ENCODE measurements around the gene KCNJ15.

KCNJ15 gene

DNA sequence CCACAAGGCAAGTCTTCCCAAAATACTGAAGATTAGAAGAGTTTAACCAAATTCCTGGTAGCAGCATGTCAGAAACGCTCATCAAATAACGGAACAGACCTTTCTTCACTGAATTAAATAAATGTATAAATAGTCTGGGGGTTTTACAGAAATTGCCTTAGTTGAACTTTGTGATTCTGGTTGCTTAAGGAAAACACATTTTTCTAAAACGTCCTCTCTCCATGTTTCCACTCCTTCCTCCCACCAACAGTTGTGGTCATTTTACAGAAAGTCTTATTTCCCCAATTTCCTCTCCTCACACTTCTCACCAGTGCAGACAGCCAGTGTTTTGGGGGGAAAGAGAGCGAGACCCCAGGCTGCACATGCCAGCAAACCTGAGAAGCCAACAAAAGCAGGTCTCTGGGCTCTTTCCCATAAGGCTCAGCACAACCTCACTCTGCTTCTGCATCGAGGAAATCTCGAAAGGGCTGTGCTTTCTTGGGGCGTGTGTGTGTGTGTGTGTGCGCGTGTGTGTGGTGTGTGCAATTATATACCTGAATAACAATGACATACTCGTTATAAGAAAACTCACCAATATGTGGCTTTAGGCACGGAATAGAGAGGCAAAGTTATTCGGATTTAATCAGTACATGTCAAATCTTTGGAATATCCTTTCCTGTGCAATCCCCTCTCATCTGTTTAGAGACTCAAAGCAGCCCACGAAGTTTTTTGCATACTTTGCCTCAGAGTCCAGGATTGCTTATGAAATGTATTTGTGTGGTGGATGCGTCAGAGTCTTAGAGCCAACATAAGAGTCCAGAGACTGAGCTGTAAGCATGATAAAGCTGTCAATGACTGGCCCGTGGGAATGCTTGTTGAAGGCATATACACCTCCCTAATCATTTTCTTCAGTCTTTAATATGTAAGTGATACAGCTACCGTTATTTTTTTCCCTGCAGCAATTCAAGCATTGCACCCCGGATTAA lies 2.0 kb downstream of the KCNJ15 start:
- H3K4me1 ChIP-seq (ENCODE audit: insufficient read depth, low read length), result no peaks in the 10 kb centered on the region
- no peak overlapping the region for H3K4me3 ChIP-seq (ENCODE audit: low read length)
- no peak overlapping the region for H3K27ac ChIP-seq (ENCODE audit: low read depth, low read length)
- H3K9ac ChIP-seq (ENCODE audit: low read depth, low read length), result no peak overlapping the region
- H3K27me3 ChIP-seq (ENCODE audit: insufficient read depth, low read length), result no peaks in the 10 kb centered on the region
- no peaks in the 10 kb centered on the region for H3K9me3 ChIP-seq (ENCODE audit: insufficient read depth, low read depth, low read length)
- no peaks in the 10 kb centered on the region for H3K36me3 ChIP-seq (ENCODE audit: insufficient read depth, low read length)
- WGBS, result 93% methylated on average over 11 of the region's 17 CpGs

DNA sequence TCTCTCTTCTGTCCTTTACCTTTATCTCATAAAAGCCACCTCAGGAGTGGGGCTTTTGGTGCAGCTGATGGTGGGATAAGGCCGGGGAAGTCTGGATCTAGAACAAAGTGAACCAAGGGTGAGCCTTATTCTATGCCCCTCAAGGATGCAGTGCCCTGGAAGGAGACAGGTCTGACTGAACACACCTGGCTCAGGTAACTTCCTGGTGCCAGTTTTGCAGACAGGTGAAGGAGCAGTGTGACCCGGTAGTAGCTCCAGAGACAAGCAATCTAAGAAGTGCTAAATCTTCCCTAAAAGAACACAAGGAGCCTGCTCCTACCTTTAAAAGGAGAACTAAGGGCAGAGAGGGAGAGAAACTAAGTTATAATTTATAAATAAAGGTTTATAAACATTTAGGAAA lies 2.9 kb downstream of the KCNJ15 start:
- Histone ChIP-seq H3K4me3 (ENCODE audit: low read length) (no peak overlapping the region), H3K27me3 (ENCODE audit: insufficient read depth, low read length) (no peaks in the 10 kb centered on the region), H3K36me3 (ENCODE audit: insufficient read depth, low read length) (no peaks in the 10 kb centered on the region), H3K4me1 (ENCODE audit: insufficient read depth, low read length) (no peaks in the 10 kb centered on the region), H3K27ac (ENCODE audit: low read depth, low read length) (no peak overlapping the region), H3K9me3 (ENCODE audit: insufficient read depth, low read depth, low read length) (no peaks in the 10 kb centered on the region), H3K9ac (ENCODE audit: low read depth, low read length) (no peak overlapping the region)
- WGBS, result 91% methylated on average over 2 of the region's 2 CpGs

DNA sequence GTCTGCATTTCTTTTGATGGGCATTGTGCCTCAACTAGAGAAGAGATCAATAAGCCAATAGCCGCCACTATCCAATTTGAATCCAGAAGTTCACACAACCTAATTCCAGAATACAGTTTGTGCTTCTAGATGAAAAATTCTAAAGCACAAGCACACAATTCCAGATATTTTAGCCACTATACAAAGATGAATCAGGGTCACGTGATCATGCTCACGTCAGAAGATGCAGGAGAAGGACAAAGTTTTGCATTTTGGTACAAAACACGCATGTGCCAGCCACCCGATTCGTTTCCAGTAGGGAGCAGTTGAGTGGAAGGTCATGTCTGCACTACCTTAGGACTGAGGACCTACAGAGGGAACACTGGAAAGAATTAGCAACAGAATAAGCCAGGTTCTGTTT lies 3.6 kb downstream of the KCNJ15 start:
- Histone ChIP-seq H3K27ac (ENCODE audit: low read depth, low read length) (no peak overlapping the region), H3K36me3 (ENCODE audit: insufficient read depth, low read length) (no peaks in the 10 kb centered on the region), H3K4me3 (ENCODE audit: low read length) (no peak overlapping the region), H3K9me3 (ENCODE audit: insufficient read depth, low read depth, low read length) (no peaks in the 10 kb centered on the region), H3K9ac (ENCODE audit: low read depth, low read length) (no peak overlapping the region), H3K27me3 (ENCODE audit: insufficient read depth, low read length) (no peaks in the 10 kb centered on the region), H3K4me1 (ENCODE audit: insufficient read depth, low read length) (no peaks in the 10 kb centered on the region)
- WGBS, result 95% methylated on average over 6 of the region's 6 CpGs

DNA sequence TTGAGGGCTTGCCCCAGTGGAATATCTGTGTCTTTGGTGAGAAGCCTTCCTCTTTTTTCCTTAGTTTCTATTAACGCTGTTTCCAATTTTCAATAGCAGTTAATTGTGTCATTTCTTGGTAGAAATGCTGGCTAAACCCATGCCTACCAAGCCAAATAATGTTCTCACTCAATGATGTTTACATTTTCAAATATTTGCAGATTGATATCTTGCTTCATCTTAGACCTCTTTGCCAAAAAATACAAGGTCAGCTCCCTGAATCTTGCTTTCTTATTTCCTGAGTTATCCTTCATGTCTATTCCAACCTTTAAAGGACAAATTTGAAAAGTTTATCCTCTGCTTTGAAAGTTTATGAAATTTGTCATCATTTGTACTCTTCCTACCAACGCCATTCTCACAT lies 5.1 kb downstream of the KCNJ15 start:
- Histone ChIP-seq H3K27ac (ENCODE audit: low read depth, low read length) (no peak overlapping the region), H3K27me3 (ENCODE audit: insufficient read depth, low read length) (no peaks in the 10 kb centered on the region), H3K36me3 (ENCODE audit: insufficient read depth, low read length) (no peaks in the 10 kb centered on the region), H3K4me1 (ENCODE audit: insufficient read depth, low read length) (no peaks in the 10 kb centered on the region), H3K4me3 (ENCODE audit: low read length) (no peak overlapping the region), H3K9ac (ENCODE audit: low read depth, low read length) (no peak overlapping the region), H3K9me3 (ENCODE audit: insufficient read depth, low read depth, low read length) (no peaks in the 10 kb centered on the region)
- WGBS, result 90% methylated on average over 2 of the region's 2 CpGs

DNA sequence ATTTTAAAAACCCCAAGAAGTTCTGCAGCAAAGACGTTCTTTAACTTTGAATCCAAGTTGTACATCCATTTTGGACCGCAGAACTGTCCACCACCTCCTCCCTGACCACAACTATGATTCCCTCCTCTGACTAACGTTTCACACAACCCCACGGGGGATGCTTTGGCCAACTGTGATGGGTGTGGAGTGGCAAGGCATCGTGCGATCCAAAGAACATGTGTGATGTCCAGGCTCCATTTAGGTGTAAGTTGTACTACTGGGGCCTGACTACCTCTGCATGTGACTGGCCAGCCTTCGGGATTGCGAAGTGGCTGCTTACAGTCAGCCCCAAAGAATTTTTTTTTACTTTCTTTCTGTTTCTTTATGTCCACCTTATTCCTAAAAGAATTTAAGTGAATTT lies 6.7 kb downstream of the KCNJ15 start:
- 83% methylated on average over 8 of the region's 8 CpGs for WGBS

GRCh38 chr21:38264571-38264970 lies 7.8 kb downstream of the KCNJ15 start:
- Histone ChIP-seq H3K4me3 (ENCODE audit: low read length) (no peak overlapping the region), H3K9ac (ENCODE audit: low read depth, low read length) (no peak overlapping the region), H3K4me1 (ENCODE audit: insufficient read depth, low read length) (peaks cover 10% of the 10 kb centered on the region; the same call in 1 of the 2 replicates), H3K9me3 (ENCODE audit: insufficient read depth, low read depth, low read length) (no peaks in the 10 kb centered on the region), H3K27ac (ENCODE audit: low read depth, low read length) (no peak overlapping the region), H3K36me3 (ENCODE audit: insufficient read depth, low read length) (no peaks in the 10 kb centered on the region), H3K27me3 (ENCODE audit: insufficient read depth, low read length) (no peaks in the 10 kb centered on the region)
- 92% methylated on average over 3 of the region's 3 CpGs for WGBS

More for the DNA sequence above, 6.7 kb downstream of the KCNJ15 start:
- Histone ChIP-seq H3K4me3 (ENCODE audit: low read length) (no peak overlapping the region), H3K27ac (ENCODE audit: low read depth, low read length) (no peak overlapping the region), H3K36me3 (ENCODE audit: insufficient read depth, low read length) (no peaks in the 10 kb centered on the region), H3K4me1 (ENCODE audit: insufficient read depth, low read length) (peaks cover under 1% of the 10 kb centered on the region; the same call in 1 of the 2 replicates), H3K27me3 (ENCODE audit: insufficient read depth, low read length) (no peaks in the 10 kb centered on the region), H3K9me3 (ENCODE audit: insufficient read depth, low read depth, low read length) (no peaks in the 10 kb centered on the region), H3K9ac (ENCODE audit: low read depth, low read length) (no peak overlapping the region)

- no peak overlapping the region for H3K27ac ChIP-seq (ENCODE audit: low read depth, low read length)
- H3K4me1 ChIP-seq (ENCODE audit: insufficient read depth, low read length), result peaks cover 11% of the 10 kb centered on the region; the same call in 1 of the 2 replicates
- no peak overlapping the region for H3K9ac ChIP-seq (ENCODE audit: low read depth, low read length)
- H3K9me3 ChIP-seq (ENCODE audit: insufficient read depth, low read depth, low read length), result no peaks in the 10 kb centered on the region
- no peaks in the 10 kb centered on the region for H3K27me3 ChIP-seq (ENCODE audit: insufficient read depth, low read length)
- WGBS, result 94% methylated on average over 1 of the region's 1 CpG
- no peak overlapping the region for H3K4me3 ChIP-seq (ENCODE audit: low read length)
- H3K36me3 ChIP-seq (ENCODE audit: insufficient read depth, low read length), result no peaks in the 10 kb centered on the region
Observed at GRCh38 chr21:38265166-38265565, 8.4 kb downstream of the KCNJ15 start.

- no peak overlapping the region for H3K27ac ChIP-seq (ENCODE audit: low read depth, low read length)
- no peak overlapping the region for H3K9ac ChIP-seq (ENCODE audit: low read depth, low read length)
- no peaks in the 10 kb centered on the region for H3K36me3 ChIP-seq (ENCODE audit: insufficient read depth, low read length)
- H3K4me1 ChIP-seq (ENCODE audit: insufficient read depth, low read length), result peaks cover 11% of the 10 kb centered on the region; the same call in 1 of the 2 replicates
- whole genome bisulfite sequencing, result 94% methylated on average over 2 of the region's 2 CpGs
- H3K9me3 ChIP-seq (ENCODE audit: insufficient read depth, low read depth, low read length), result no peaks in the 10 kb centered on the region
- H3K27me3 ChIP-seq (ENCODE audit: insufficient read depth, low read length), result no peaks in the 10 kb centered on the region
- H3K4me3 ChIP-seq (ENCODE audit: low read length), result no peak overlapping the region
Observed at GRCh38 chr21:38266732-38267131, 9.9 kb downstream of the KCNJ15 start.

DNA sequence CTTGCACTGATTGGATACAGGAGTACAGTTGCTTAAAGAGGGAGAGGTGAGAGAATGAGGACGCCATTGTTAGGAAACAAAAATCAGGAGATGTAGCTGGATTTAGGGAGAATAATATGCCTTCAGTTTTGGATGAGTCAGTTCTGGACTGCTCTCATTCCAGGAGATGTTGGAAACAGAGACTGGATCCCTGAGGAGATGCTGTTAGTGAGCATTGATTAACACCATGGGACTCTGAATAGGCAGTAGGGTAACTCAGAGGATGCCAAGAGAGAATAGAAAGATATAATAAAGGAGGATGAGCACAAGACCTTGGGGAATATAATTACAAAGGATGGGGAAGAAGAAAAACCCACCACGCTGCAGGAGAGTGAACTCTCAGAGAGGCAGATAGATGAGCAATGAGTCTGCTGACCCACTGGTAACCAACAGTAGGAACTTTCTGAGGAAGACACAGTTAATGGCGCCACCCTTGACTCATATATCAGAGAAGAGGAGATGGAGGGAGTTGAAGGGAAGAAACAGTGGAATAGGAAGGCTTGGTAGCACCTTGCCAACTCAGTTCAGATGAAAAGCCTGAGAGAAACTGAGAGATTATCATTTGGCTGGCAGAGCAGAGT lies 10.5 kb downstream of the KCNJ15 start:
- 94% methylated on average over 3 of the region's 3 CpGs for WGBS
- no peak overlapping the region for H3K9ac ChIP-seq (ENCODE audit: low read depth, low read length)
- no peaks in the 10 kb centered on the region for H3K36me3 ChIP-seq (ENCODE audit: insufficient read depth, low read length)
- no peaks in the 10 kb centered on the region for H3K9me3 ChIP-seq (ENCODE audit: insufficient read depth, low read depth, low read length)
- no peaks in the 10 kb centered on the region for H3K27me3 ChIP-seq (ENCODE audit: insufficient read depth, low read length)
- H3K4me1 ChIP-seq (ENCODE audit: insufficient read depth, low read length), result peaks cover 11% of the 10 kb centered on the region; the same call in 1 of the 2 replicates
- H3K4me3 ChIP-seq (ENCODE audit: low read length), result no peak overlapping the region
- H3K27ac ChIP-seq (ENCODE audit: low read depth, low read length), result no peak overlapping the region

- over 99% methylated on average over 5 of the region's 5 CpGs for WGBS
- Histone ChIP-seq H3K4me1 (ENCODE audit: insufficient read depth, low read length) (peaks cover 11% of the 10 kb centered on the region; the same call in 1 of the 2 replicates), H3K9ac (ENCODE audit: low read depth, low read length) (no peak overlapping the region), H3K9me3 (ENCODE audit: insufficient read depth, low read depth, low read length) (no peaks in the 10 kb centered on the region), H3K4me3 (ENCODE audit: low read length) (no peak overlapping the region), H3K27ac (ENCODE audit: low read depth, low read length) (no peak overlapping the region), H3K27me3 (ENCODE audit: insufficient read depth, low read length) (no peaks in the 10 kb centered on the region), H3K36me3 (ENCODE audit: insufficient read depth, low read length) (no peaks in the 10 kb centered on the region)
Observed at GRCh38 chr21:38267991-38268863, 11.4 kb downstream of the KCNJ15 start.

Measured in HUES64 (cell line).